Cardiac fibroblast (primary cell): ENCODE measurements around the gene GPRC5D.

ENCODE experiments used
- DNase-seq, 2 donors: peaks; one replicate each; pipeline versions ENCODE4 v3.0.0 to v3.0.0-alpha.2; 2010; ENCODE audit warnings: low read depth in 2 of 2
- H3K4me3 ChIP-seq, 2 donors: replicated peaks in 1 of 2; 1 replicate in 1 of 2; 2 replicates in 1 of 2; pipeline ENCODE4 v1.5.1; 2011; ENCODE audit warnings: low read depth in 2 of 2, low read length in 2 of 2, mild to moderate bottlenecking in 2 of 2, moderate library complexity in 1 of 2
- TF ChIP-seq, protein P1 (sequence below): IDR thresholded peaks from one replicate; pipeline ENCODE4 v1.5.1; 2011; ENCODE audit warnings: low read depth, mild to moderate bottlenecking, low read length, inconsistent platforms

Gene GPRC5D

GRCh38 chr12:12974211-12974610 lies 22.2 kb upstream of the GPRC5D start:
- TF ChIP-seq, protein P1, sequence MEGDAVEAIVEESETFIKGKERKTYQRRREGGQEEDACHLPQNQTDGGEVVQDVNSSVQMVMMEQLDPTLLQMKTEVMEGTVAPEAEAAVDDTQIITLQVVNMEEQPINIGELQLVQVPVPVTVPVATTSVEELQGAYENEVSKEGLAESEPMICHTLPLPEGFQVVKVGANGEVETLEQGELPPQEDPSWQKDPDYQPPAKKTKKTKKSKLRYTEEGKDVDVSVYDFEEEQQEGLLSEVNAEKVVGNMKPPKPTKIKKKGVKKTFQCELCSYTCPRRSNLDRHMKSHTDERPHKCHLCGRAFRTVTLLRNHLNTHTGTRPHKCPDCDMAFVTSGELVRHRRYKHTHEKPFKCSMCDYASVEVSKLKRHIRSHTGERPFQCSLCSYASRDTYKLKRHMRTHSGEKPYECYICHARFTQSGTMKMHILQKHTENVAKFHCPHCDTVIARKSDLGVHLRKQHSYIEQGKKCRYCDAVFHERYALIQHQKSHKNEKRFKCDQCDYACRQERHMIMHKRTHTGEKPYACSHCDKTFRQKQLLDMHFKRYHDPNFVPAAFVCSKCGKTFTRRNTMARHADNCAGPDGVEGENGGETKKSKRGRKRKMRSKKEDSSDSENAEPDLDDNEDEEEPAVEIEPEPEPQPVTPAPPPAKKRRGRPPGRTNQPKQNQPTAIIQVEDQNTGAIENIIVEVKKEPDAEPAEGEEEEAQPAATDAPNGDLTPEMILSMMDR: no peak
- no peak for DNase-seq
- no peak overlapping the region for H3K4me3 ChIP-seq

GRCh38 chr12:12973019-12973418 lies 21.0 kb upstream of the GPRC5D start:
- no peak overlapping the region for H3K4me3 ChIP-seq
- DNase-seq: no peak
- TF ChIP-seq, protein P1: no peak

GRCh38 chr12:12965836-12966235 lies 13.9 kb upstream of the GPRC5D start:
- TF ChIP-seq, protein P1: no peak
- DNase-seq: no peak
- no peak overlapping the region for H3K4me3 ChIP-seq

DNA sequence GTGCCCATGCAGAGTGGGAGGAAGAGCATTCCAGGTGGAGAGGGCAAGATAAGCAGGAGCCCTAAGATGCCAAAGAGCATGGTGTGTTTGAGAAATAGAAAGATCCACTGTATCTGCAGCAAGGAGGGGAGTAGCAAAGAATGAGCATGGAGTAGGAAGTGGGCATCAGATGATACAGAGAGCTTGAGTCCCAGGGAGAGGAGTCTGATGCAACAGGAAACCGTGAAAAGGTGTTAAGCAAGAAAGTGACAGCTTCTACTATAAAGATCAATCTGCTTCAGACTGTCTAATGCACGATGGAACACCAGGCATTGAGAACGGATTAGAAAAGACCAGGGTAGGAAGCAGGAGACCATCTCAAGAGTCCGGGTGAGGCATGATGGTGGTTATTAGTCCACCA lies 12.3 kb upstream of the GPRC5D start:
- H3K4me3 ChIP-seq: no peak overlapping the region
- no peak for DNase-seq
- TF ChIP-seq, protein P1: no peak

DNA sequence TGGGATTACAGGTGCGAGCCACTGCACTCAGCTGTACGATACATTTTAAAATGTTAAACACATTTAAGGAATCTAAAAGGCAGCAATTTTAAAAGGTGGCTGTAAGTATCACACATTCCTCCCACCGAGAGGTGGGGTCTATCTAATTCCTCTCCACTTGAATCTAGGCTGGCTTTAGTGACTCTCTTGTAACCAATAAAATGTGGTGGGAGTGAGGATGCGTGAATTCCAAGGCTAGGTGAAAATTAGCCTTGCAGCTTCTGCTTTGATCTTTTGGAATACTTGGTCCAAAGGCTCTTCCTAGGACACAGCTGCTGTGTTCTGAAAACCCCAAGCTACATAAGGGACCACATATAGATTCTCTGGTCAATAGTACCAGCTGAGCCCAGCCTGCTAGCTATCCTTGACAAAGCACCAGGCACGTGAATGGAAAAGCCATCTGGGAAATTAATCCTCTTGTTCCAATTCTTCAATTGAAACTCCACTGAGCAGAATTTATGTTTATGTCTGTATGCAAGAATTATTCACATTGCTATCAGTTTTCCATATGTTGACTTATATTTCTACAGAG lies 8.8 kb upstream of the GPRC5D start:
- TF ChIP-seq, protein P1: no peak
- DNase-seq: no peak
- no peak overlapping the region for H3K4me3 ChIP-seq

DNA sequence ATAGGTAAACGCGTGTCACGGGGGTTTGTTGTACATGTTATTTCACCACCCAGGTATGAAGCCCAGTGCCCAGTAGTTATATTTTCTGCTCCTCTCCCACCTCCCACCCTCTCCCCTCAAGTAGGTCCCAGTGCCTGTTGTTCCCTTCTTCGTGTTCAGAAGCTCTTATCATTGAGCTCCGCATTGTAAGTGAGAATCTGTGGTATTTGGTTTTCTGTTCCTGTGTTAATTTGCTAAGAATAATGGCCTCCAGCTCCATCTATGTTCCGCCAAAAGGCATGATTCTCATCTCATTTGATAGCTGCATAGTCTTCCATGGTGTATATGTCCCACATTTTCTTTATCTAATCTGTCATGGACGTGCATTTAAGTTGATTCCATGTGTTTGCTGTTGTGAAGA lies 6.9 kb upstream of the GPRC5D start:
- no peak overlapping the region for H3K4me3 ChIP-seq
- DNase-seq: no peak
- TF ChIP-seq, protein P1: no peak
